H1 (cell line): ENCODE measurements around the gene LRRC14B. TPM values are rescaled to one million over a fixed set of nuclear protein-coding genes. Genes with fewer than 3 reads are reported as not detected.
"Not testable (repeated sequence)": the region's sequence is repeated elsewhere in the genome, so short reads cannot be mapped to it uniquely, and the experiment has no call there.

ENCODE experiments used
- CTCF ChIA-PET: fragments of 300-600 bp; sonication (Branson Sonifier 250); formaldehyde crosslinking; loops from one replicate; lab custom pipeline; 2021; ENCODE audit not compliant: partially characterized antibody; lab: Charles Lee
- POLR2A ChIA-PET: fragments of 300-600 bp; sonication (Branson Sonifier 250); formaldehyde crosslinking; loops from one replicate; lab custom pipeline; 2021; ENCODE audit warnings: inconsistent platforms; ENCODE audit not compliant: partially characterized antibody; lab: Charles Lee
- DNase-seq, 2 experiments: peaks; one replicate each; pipeline versions ENCODE4 v3.0.0 to v3.0.0-alpha.2; 2010 to 2022; ENCODE audit warnings: low spot score in 2 of 2, low read depth in 1 of 2, mixed read lengths in 1 of 2
- FAIRE-seq: peaks from 2 replicates; lab custom pipeline; 2011; peaks lifted over from hg19 to GRCh38; lab: Jason Lieb, UNC
- H2AFZ ChIP-seq: 2 replicates; pipeline ENCODE4 v1.8.1; 2012; ENCODE audit warnings: low read length, inconsistent platforms
- H2AK5ac ChIP-seq: 2 replicates; pipeline ENCODE4 v1.6.1; 2013; ENCODE audit warnings: low read depth, low read length
- H2BK120ac ChIP-seq: replicated peaks from 2 replicates; pipeline ENCODE3; 2013; ENCODE audit warnings: low read depth, low read length, inconsistent platforms
- H2BK12ac ChIP-seq: 2 replicates; pipeline ENCODE4 v1.6.1; 2013; ENCODE audit warnings: low read depth, low read length
- H2BK15ac ChIP-seq: 2 replicates; pipeline ENCODE4 v1.6.1; 2013; ENCODE audit warnings: low read length
- H2BK20ac ChIP-seq: 2 replicates; pipeline ENCODE4 v1.6.1; 2013; ENCODE audit warnings: low read length
- H2BK5ac ChIP-seq: 2 replicates; pipeline ENCODE4 v1.6.1; 2013; ENCODE audit warnings: low read depth, low read length
- H3K14ac ChIP-seq: 2 replicates; pipeline ENCODE4 v1.6.1; 2013; ENCODE audit warnings: inconsistent platforms; ENCODE audit not compliant: insufficient read length
- H3K18ac ChIP-seq: 2 replicates; pipeline ENCODE4 v1.6.1; 2013; ENCODE audit warnings: low read length; ENCODE audit errors: extremely low read depth
- H3K23ac ChIP-seq: 2 replicates; pipeline ENCODE4 v1.6.1; 2013; ENCODE audit warnings: inconsistent platforms; ENCODE audit not compliant: insufficient read length
- H3K23me2 ChIP-seq: 2 replicates; pipeline ENCODE4 v1.6.1; 2013; ENCODE audit warnings: low read depth, low read length
- H3K27ac ChIP-seq: 2 replicates; pipeline ENCODE4 v1.6.1; 2011; ENCODE audit warnings: low read depth, low read length, inconsistent platforms
- H3K27me3 ChIP-seq, 4 experiments: replicated peaks in 1 of 4; 1 replicate in 1 of 4; 2 replicates in 3 of 4; pipeline versions ENCODE4 v1.6.1 to v1.8.1; 2011 to 2013; ENCODE audit warnings: low read length in 3 of 4, mild to moderate bottlenecking in 3 of 4, inconsistent platforms in 2 of 4, mixed read lengths in 2 of 4, moderate library complexity in 1 of 4; ENCODE audit not compliant: control insufficient read depth in 3 of 4, insufficient read depth in 3 of 4; ENCODE audit errors: extremely low read depth in 1 of 4
- H3K36me3 ChIP-seq, 4 experiments: 2 replicates each; pipeline versions ENCODE4 v1.6.1 to v1.8.1; 2011 to 2013; ENCODE audit warnings: mild to moderate bottlenecking in 4 of 4, low read length in 3 of 4, moderate library complexity in 2 of 4, control low read depth in 1 of 4, inconsistent platforms in 1 of 4; ENCODE audit not compliant: insufficient read depth in 4 of 4, control insufficient read depth in 2 of 4
- H3K4ac ChIP-seq: replicated peaks from 2 replicates; pipeline ENCODE3; 2013; ENCODE audit warnings: low read length, low read depth, mixed read lengths, inconsistent platforms; ENCODE audit not compliant: insufficient read length
- H3K4me1 ChIP-seq, 4 experiments: replicated peaks in 1 of 4; 1 replicate in 1 of 4; 2 replicates in 3 of 4; pipeline versions ENCODE4 v1.6.1 to v1.8.1; 2011 to 2013; ENCODE audit warnings: low read length in 3 of 4, inconsistent platforms in 2 of 4, mixed read lengths in 1 of 4; ENCODE audit not compliant: insufficient read depth in 4 of 4, control insufficient read depth in 3 of 4
- H3K4me2 ChIP-seq, 2 experiments: 2 replicates each; pipeline versions ENCODE4 v1.6.1 to v1.8.1; 2011 to 2013; ENCODE audit warnings: low read depth in 2 of 2, low read length in 2 of 2, control low read depth in 1 of 2, inconsistent platforms in 1 of 2, mild to moderate bottlenecking in 1 of 2; ENCODE audit not compliant: insufficient read depth in 1 of 2
- H3K4me3 ChIP-seq, 4 experiments: fragments of 200-600, 300-600 bp in 1 of 4; sonication (generic), shearing (Covaris generic), sonication (Bioruptor Twin) in 1 of 4; 2 replicates each; pipeline versions ENCODE4 v1.5.1 to v1.8.1; 2011 to 2016; ENCODE audit warnings: low read length in 4 of 4, low read depth in 3 of 4, control low read depth in 2 of 4, inconsistent platforms in 2 of 4, mild to moderate bottlenecking in 2 of 4, mixed read lengths in 1 of 4, moderate library complexity in 1 of 4; ENCODE audit not compliant: insufficient read depth in 2 of 4; ENCODE audit errors: extremely low read depth in 1 of 4
- H3K56ac ChIP-seq: replicated peaks from 2 replicates; pipeline ENCODE3; 2013; ENCODE audit warnings: low read depth, mild to moderate bottlenecking, mixed read lengths, low read length, inconsistent platforms; ENCODE audit not compliant: insufficient read length
- H3K79me1 ChIP-seq: 2 replicates; pipeline ENCODE4 v1.6.1; 2013; ENCODE audit warnings: low read depth, low read length, control low read depth
- H3K79me2 ChIP-seq, 2 experiments: 2 replicates each; pipeline versions ENCODE4 v1.6.1 to v1.8.1; 2012 to 2013; ENCODE audit warnings: low read length in 2 of 2, mild to moderate bottlenecking in 2 of 2, inconsistent platforms in 1 of 2; ENCODE audit not compliant: insufficient read depth in 2 of 2, control insufficient read depth in 1 of 2
- H3K9ac ChIP-seq, 4 experiments: replicated peaks in 1 of 4; 1 replicate in 1 of 4; 2 replicates in 3 of 4; pipeline versions ENCODE4 v1.6.1 to v1.8.1; 2011 to 2013; ENCODE audit warnings: low read depth in 3 of 4, low read length in 3 of 4, control low read depth in 2 of 4, mild to moderate bottlenecking in 2 of 4, moderate library complexity in 2 of 4, inconsistent platforms in 1 of 4; ENCODE audit errors: extremely low read depth in 1 of 4
- H3K9me3 ChIP-seq, 2 experiments: 2 replicates each; pipeline versions ENCODE4 v1.6.1 to v1.8.1; 2012 to 2013; ENCODE audit warnings: mild to moderate bottlenecking in 2 of 2, moderate library complexity in 2 of 2, control low read depth in 1 of 2, inconsistent platforms in 1 of 2, low read depth in 1 of 2, low read length in 1 of 2, mixed read lengths in 1 of 2; ENCODE audit not compliant: insufficient read depth in 2 of 2
- H4K20me1 ChIP-seq, 2 experiments: replicated peaks in 1 of 2; 2 replicates each; pipeline versions ENCODE3 to v1.8.1; 2011 to 2013; ENCODE audit warnings: inconsistent platforms in 2 of 2, low read length in 2 of 2, mild to moderate bottlenecking in 1 of 2; ENCODE audit not compliant: insufficient read depth in 2 of 2, control insufficient read depth in 1 of 2
- H4K5ac ChIP-seq: 2 replicates; pipeline ENCODE4 v1.6.1; 2013; ENCODE audit warnings: low read length, low read depth, mixed read lengths, inconsistent platforms; ENCODE audit not compliant: insufficient read length
- H4K8ac ChIP-seq: 2 replicates; pipeline ENCODE4 v1.8.0; 2013; ENCODE audit warnings: mild to moderate bottlenecking, moderate library complexity, low read length, inconsistent platforms; ENCODE audit not compliant: insufficient read depth; ENCODE audit errors: extremely low read depth
- H4K91ac ChIP-seq: replicated peaks from 2 replicates; pipeline ENCODE3; 2013; ENCODE audit warnings: low read length, mixed read lengths, inconsistent platforms; ENCODE audit not compliant: insufficient read length
- WGBS, 2 experiments: shearing (Covaris generic) in 1 of 2; methylation state at CpG; one replicate each; pipeline versions ENCODE4 v1.1.6 to v1.1.7; 2013 to 2015; ENCODE audit warnings: low lambda C conversion rate in 2 of 2, mixed read lengths in 2 of 2, inconsistent platforms in 1 of 2, low coverage in 1 of 2, missing lambda C conversion rate in 1 of 2; ENCODE audit not compliant: insufficient replicate concordance in 2 of 2, insufficient coverage in 1 of 2, insufficient read length in 1 of 2; ENCODE audit errors: extremely low coverage in 1 of 2, missing lambda C conversion rate in 1 of 2; 5-methylcytosine and 5-hydroxymethylcytosine counted together
- polyA plus RNA-seq, 7 experiments: library from polyadenylated mRNA; depleted of rRNA in 3 of 7; stranded (reverse) in 5 of 7; unstranded in 2 of 7; fragments of >200 nt in 5 of 7; fragments of 200-250 nt in 2 of 7; gene quantifications; 1 replicate in 5 of 7; 2 replicates in 1 of 7; 4 replicates in 1 of 7; pipeline versions ENCODE4 v1.2.1 to v1.2.3, GENCODE V29; 2011 to 2013; ENCODE audit warnings: missing spikeins in 2 of 7, mixed read lengths in 2 of 7
- total RNA-seq: library from RNA; stranded (reverse); fragmentation: NEBNext Ultra II Directional; extraction: Animal tissue kit (Norgen Biotek cat#: 25700); gene quantifications from 2 replicates; pipeline ENCODE4 v1.2.1, GENCODE V29; 2021

Gene LRRC14B
- total and polyA plus RNA-seq, 2 of the 8 experiments (the other 6 are each of a cell fraction or from before 2014, with no cell fraction given), result not detected

GRCh38 chr5:240550-240949 is 49.3 kb downstream of the LRRC14B start:
- H4K91ac ChIP-seq, DNase-seq, H3K23ac ChIP-seq, H3K9ac ChIP-seq, H3K27ac ChIP-seq, H3K23me2 ChIP-seq, H2BK20ac ChIP-seq, H2BK15ac ChIP-seq, H3K4ac ChIP-seq, H3K4me3 ChIP-seq, H3K27me3 ChIP-seq, H4K5ac ChIP-seq, H3K18ac ChIP-seq, H2BK12ac ChIP-seq, H2BK5ac ChIP-seq, H4K8ac ChIP-seq, CTCF ChIA-PET, H3K79me1 ChIP-seq, H3K4me2 ChIP-seq, H2AFZ ChIP-seq, H3K4me1 ChIP-seq, H2AK5ac ChIP-seq, H2BK120ac ChIP-seq, FAIRE-seq, H4K20me1 ChIP-seq, H3K14ac ChIP-seq, POLR2A ChIA-PET, H3K79me2 ChIP-seq, H3K56ac ChIP-seq: not testable (repeated sequence)
- 98% methylated on average over 7 of the region's 7 CpGs; no CpG with 5 or more reads in 1 of the 2 experiments for WGBS, 2 experiments
- H3K9me3 ChIP-seq, result peaks cover 5 to 18% of the 10 kb centered on the region in 2 experiments; a peak in 3 of 4 replicates
- H3K36me3 ChIP-seq, result peaks cover 5 to 52% (median 34%) of the 10 kb centered on the region in 4 experiments; a peak in 7 of 8 replicates

GRCh38 chr5:241045-241669 is 49.9 kb downstream of the LRRC14B start:
- H3K4ac ChIP-seq, H2AK5ac ChIP-seq, H2BK12ac ChIP-seq, H4K8ac ChIP-seq, H2BK5ac ChIP-seq, H3K79me2 ChIP-seq, H3K79me1 ChIP-seq, H2BK15ac ChIP-seq, H3K27me3 ChIP-seq, H3K56ac ChIP-seq, POLR2A ChIA-PET, H2BK120ac ChIP-seq, DNase-seq, H3K27ac ChIP-seq, H3K23me2 ChIP-seq, H2BK20ac ChIP-seq, H2AFZ ChIP-seq, H4K5ac ChIP-seq, H3K18ac ChIP-seq, H4K91ac ChIP-seq, H3K23ac ChIP-seq, H3K4me2 ChIP-seq, H3K14ac ChIP-seq, FAIRE-seq, H4K20me1 ChIP-seq, H3K4me1 ChIP-seq, H3K9ac ChIP-seq, H3K4me3 ChIP-seq: not testable (repeated sequence)
- 94% methylated on average over 13 of the region's 13 CpGs; no CpG with 5 or more reads in 1 of the 2 experiments for WGBS, 2 experiments
- H3K9me3 ChIP-seq, result peaks cover 5 to 18% of the 10 kb centered on the region in 2 experiments; a peak in 3 of 4 replicates
- CTCF ChIA-PET, result interaction anchor here (0.6 kb wide), 1 partner anchor 288 kb away, joined by 5 read pairs; no protein-coding TSS in a partner anchor
- peaks cover 5 to 54% (median 34%) of the 10 kb centered on the region in 4 experiments; a peak in 7 of 8 replicates for H3K36me3 ChIP-seq
